IMR-90 (cell line): ENCODE data around the gene STUM. TPM values are rescaled to one million over a fixed set of nuclear protein-coding genes. Genes with fewer than 3 reads are reported as not detected.

ENCODE experiments used
- CTCF ChIP-seq: conservative IDR thresholded peaks from 2 replicates; pipeline ENCODE4 v1.5.1; 2012; ENCODE audit warnings: mild to moderate bottlenecking, low read depth, low read length, improper control_type of control experiment
- MXI1 ChIP-seq: IDR thresholded peaks from 2 replicates; pipeline ENCODE4 v1.6.1; 2012; ENCODE audit warnings: low read depth, mild to moderate bottlenecking, low read length, moderate library complexity, borderline replicate concordance
- POLR2A ChIP-seq: IDR thresholded peaks from 2 replicates; pipeline ENCODE4 v1.6.1; 2012; ENCODE audit warnings: mild to moderate bottlenecking, low read depth, low read length
- RFX5 ChIP-seq: IDR thresholded peaks from 2 replicates; pipeline ENCODE4 v1.8.0; 2012; ENCODE audit warnings: low read depth, mild to moderate bottlenecking, low read length, moderate library complexity
- polyA plus RNA-seq, 3 experiments: library from polyadenylated mRNA; depleted of rRNA; stranded (reverse); fragments of >200 nt; gene quantifications; 2 replicates each; pipeline ENCODE4 v1.2.3, GENCODE V29; 2012; ENCODE audit warnings: low replicate concordance in 1 of 3
- total RNA-seq: library from RNA; depleted of rRNA; stranded (reverse); fragments of >200 nt; gene quantifications from 2 replicates; pipeline ENCODE4 v1.2.3, GENCODE V29; 2012; rRNA removed

Gene STUM
- total and polyA plus RNA-seq, 2 of the 4 experiments (the other 2 are of a cell fraction), result not detected

- TF ChIP-seq RFX5, result no peak
- no peak for TF ChIP-seq CTCF
- no peak for TF ChIP-seq MXI1
- TF ChIP-seq POLR2A, result no peak
Observed at GRCh38 chr1:226658546-226659125, 110.1 kb downstream of the STUM start (continued).

Other genes with a start within 250 kb of the STUM start
- 3.9 and 5.8 TPM in 2 replicates for gene LIN9, start 239.6 kb upstream of the STUM start, total RNA-seq
- 1.5 and 2.3 TPM in 2 replicates for gene LIN9, start 239.6 kb upstream of the STUM start, polyA plus RNA-seq (2012; rRNA removed)
- gene PARP1, start 140.7 kb upstream of the STUM start, total RNA-seq, result 96.7 and 105 TPM in 2 replicates
- gene PARP1, start 140.7 kb upstream of the STUM start, polyA plus RNA-seq (2012; rRNA removed), result 83.8 and 86.5 TPM in 2 replicates
- 0.72 and 0.83 TPM in 2 replicates for gene ITPKB, start 190.5 kb downstream of the STUM start, total RNA-seq
- 1.3 and 1.4 TPM in 2 replicates for gene ITPKB, start 190.5 kb downstream of the STUM start, polyA plus RNA-seq (2012; rRNA removed)